ENCODE results near the gene CCDC9B. TPM values are rescaled to one million over a fixed set of nuclear protein-coding genes. Genes with fewer than 3 reads are reported as not detected.

CCDC9B gene
- total RNA-seq, 2 donors from 2014 or later: 30.1 to 57.1 TPM

- ATAC-seq (ENCODE audit: insufficient number of reproducible peaks, low FRiP score, low read depth): no peak
- no peak for DNase-seq (ENCODE audit: low spot score)
- Histone ChIP-seq H3K9me3 (no peaks in the 10 kb centered on the region), H3K27ac (no peak overlapping the region), H3K36me3 (no peaks in the 10 kb centered on the region), H3K4me3 (no peak overlapping the region), H3K4me1 (ENCODE audit: control insufficient read depth in 1 of 2, low read depth in 2 of 2) (peaks cover 0 to 3% of the 10 kb centered on the region in 2 donors), H3K27me3 (replicated peaks; ENCODE audit: insufficient read depth) (no peaks in the 10 kb centered on the region)
- TF ChIP-seq CTCF (IDR thresholded peaks at IDR 0.05): no peak
Observed at GRCh38 chr15:40293905-40294895, 46.5 kb downstream of the CCDC9B start.

GRCh38 chr15:40293006-40293405, 47.7 kb downstream of the CCDC9B start:
- Histone ChIP-seq H3K9me3 (no peaks in the 10 kb centered on the region), H3K27me3 (replicated peaks; ENCODE audit: insufficient read depth) (no peaks in the 10 kb centered on the region), H3K27ac (no peak overlapping the region), H3K4me1 (ENCODE audit: control insufficient read depth in 1 of 2, low read depth in 2 of 2) (peaks cover 0 to 3% of the 10 kb centered on the region in 2 donors), H3K4me3 (no peak overlapping the region), H3K36me3 (no peaks in the 10 kb centered on the region)
- DNase-seq (ENCODE audit: low spot score) (no peak), ATAC-seq (ENCODE audit: insufficient number of reproducible peaks, low FRiP score, low read depth) (no peak)
- no peak for TF ChIP-seq CTCF (IDR thresholded peaks at IDR 0.05)

- Histone ChIP-seq H3K36me3 (no peaks in the 10 kb centered on the region), H3K27me3 (replicated peaks; ENCODE audit: insufficient read depth) (no peaks in the 10 kb centered on the region), H3K4me1 (ENCODE audit: control insufficient read depth in 1 of 2, low read depth in 2 of 2) (peaks cover 0 to 3% of the 10 kb centered on the region in 2 donors), H3K27ac (no peak overlapping the region), H3K4me3 (no peak overlapping the region), H3K9me3 (no peaks in the 10 kb centered on the region)
- no peak for ATAC-seq (ENCODE audit: insufficient number of reproducible peaks, low FRiP score, low read depth)
- DNase-seq (ENCODE audit: low spot score): no peak
- TF ChIP-seq CTCF (IDR thresholded peaks at IDR 0.05): no peak
Observed at GRCh38 chr15:40292246-40292645, 48.5 kb downstream of the CCDC9B start.

- no peak for TF ChIP-seq CTCF (IDR thresholded peaks at IDR 0.05)
- Histone ChIP-seq H3K36me3 (no peaks in the 10 kb centered on the region), H3K27ac (no peak overlapping the region), H3K9me3 (no peaks in the 10 kb centered on the region), H3K4me3 (peak overlapping the region; percentile 66), H3K4me1 (ENCODE audit: control insufficient read depth in 1 of 2, low read depth in 2 of 2) (peaks cover 0 to 3% of the 10 kb centered on the region in 2 donors), H3K27me3 (replicated peaks; ENCODE audit: insufficient read depth) (no peaks in the 10 kb centered on the region)
- DNase-seq (ENCODE audit: low spot score) (no peak), ATAC-seq (ENCODE audit: insufficient number of reproducible peaks, low FRiP score, low read depth) (no peak)
Observed at GRCh38 chr15:40290918-40291574, 49.7 kb downstream of the CCDC9B start.

GRCh38 chr15:40290545-40290917, 50.2 kb downstream of the CCDC9B start:
- DNase-seq (ENCODE audit: low spot score) (no peak), ATAC-seq (ENCODE audit: insufficient number of reproducible peaks, low FRiP score, low read depth) (no peak)
- no peak for TF ChIP-seq CTCF (IDR thresholded peaks at IDR 0.05)
- no peak overlapping the region for H3K27ac ChIP-seq
- no peak overlapping the region for H3K4me3 ChIP-seq
- H3K4me1 ChIP-seq (ENCODE audit: control insufficient read depth in 1 of 2, low read depth in 2 of 2): peaks cover 0 to 3% of the 10 kb centered on the region in 2 donors
- no peaks in the 10 kb centered on the region for H3K9me3 ChIP-seq
- H3K27me3 ChIP-seq (replicated peaks; ENCODE audit: insufficient read depth): no peaks in the 10 kb centered on the region
- no peaks in the 10 kb centered on the region for H3K36me3 ChIP-seq

All from thoracic aorta (tissue), 2 donors.